Progenitor cell of endocrine pancreas (in vitro differentiated cells): ENCODE results near the gene METTL3. TPM values are rescaled to one million over a fixed set of nuclear protein-coding genes. Genes with fewer than 3 reads are reported as not detected.
"Not testable (repeated sequence)": the region's sequence is repeated elsewhere in the genome, so short reads cannot be mapped to it uniquely, and the experiment has no call there.

Experiments
- DNase-seq: peaks from one replicate; pipeline ENCODE4 v3.0.0; 2021; ENCODE audit warnings: low spot score; ENCODE audit not compliant: unreplicated experiment
- H3K27ac Mint-ChIP-seq: 2 replicates; pipeline ENCODE4 v1.8.0; 2021; ENCODE audit warnings: mild to moderate bottlenecking, moderate library complexity, mixed read lengths
- H3K27me3 Mint-ChIP-seq: 2 replicates; pipeline ENCODE4 v1.8.0; 2021; ENCODE audit warnings: mixed read lengths
- H3K36me3 Mint-ChIP-seq: 2 replicates; pipeline ENCODE4 v1.8.0; 2022; ENCODE audit warnings: mixed read lengths; ENCODE audit not compliant: insufficient read depth
- H3K4me1 Mint-ChIP-seq: 2 replicates; pipeline ENCODE4 v1.8.0; 2021; ENCODE audit warnings: low read depth, mixed read lengths
- H3K4me3 Mint-ChIP-seq: 2 replicates; pipeline ENCODE4 v1.8.0; 2021; ENCODE audit warnings: low read depth, mild to moderate bottlenecking, moderate library complexity, mixed read lengths
- H3K9me3 Mint-ChIP-seq: 2 replicates; pipeline ENCODE4 v1.8.0; 2021; ENCODE audit warnings: low read depth, mixed read lengths
- total RNA-seq: library from RNA; stranded (reverse); gene quantifications from 2 replicates; pipeline ENCODE4 v1.2.1, GENCODE V29; 2021
- TF ChIP-seq, protein P1 (sequence below): fragments of 200-600 bp; sonication (generic); IDR thresholded peaks from one replicate; pipeline ENCODE4 v1.5.0; 2021; ENCODE audit warnings: antibody characterized with exemption, mild to moderate bottlenecking; ENCODE audit not compliant: unreplicated experiment

METTL3 gene
- total RNA-seq, 1 donor from 2014 or later: 82.7 TPM

DNA sequence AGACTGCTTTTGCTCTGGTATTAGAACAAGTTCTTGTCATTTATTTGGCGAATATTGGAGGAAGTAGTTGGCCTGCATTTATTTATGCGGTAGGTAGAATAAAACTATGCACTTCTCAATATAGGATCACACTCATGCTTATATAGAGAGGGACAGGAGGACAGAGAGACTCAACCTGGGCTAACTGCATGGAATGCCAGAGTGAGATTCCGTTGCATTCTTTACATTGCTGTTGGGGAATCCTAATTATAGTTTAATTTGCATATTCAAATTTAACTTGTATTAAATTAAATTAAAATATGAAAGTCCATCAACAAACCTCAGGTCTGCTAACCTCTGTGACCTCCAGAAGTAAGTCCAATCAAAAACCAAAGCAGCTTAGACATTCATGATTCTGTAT is 42.1 kb upstream of the METTL3 start:
- Mint-ChIP-seq H3K27ac (no peak overlapping the region), H3K4me1 (peaks cover 14% of the 10 kb centered on the region), H3K4me3 (no peak overlapping the region), H3K36me3 (no peaks in the 10 kb centered on the region), H3K9me3 (no peaks in the 10 kb centered on the region), H3K27me3 (no peaks in the 10 kb centered on the region)
- DNase-seq: no peak
- TF ChIP-seq, protein P1, sequence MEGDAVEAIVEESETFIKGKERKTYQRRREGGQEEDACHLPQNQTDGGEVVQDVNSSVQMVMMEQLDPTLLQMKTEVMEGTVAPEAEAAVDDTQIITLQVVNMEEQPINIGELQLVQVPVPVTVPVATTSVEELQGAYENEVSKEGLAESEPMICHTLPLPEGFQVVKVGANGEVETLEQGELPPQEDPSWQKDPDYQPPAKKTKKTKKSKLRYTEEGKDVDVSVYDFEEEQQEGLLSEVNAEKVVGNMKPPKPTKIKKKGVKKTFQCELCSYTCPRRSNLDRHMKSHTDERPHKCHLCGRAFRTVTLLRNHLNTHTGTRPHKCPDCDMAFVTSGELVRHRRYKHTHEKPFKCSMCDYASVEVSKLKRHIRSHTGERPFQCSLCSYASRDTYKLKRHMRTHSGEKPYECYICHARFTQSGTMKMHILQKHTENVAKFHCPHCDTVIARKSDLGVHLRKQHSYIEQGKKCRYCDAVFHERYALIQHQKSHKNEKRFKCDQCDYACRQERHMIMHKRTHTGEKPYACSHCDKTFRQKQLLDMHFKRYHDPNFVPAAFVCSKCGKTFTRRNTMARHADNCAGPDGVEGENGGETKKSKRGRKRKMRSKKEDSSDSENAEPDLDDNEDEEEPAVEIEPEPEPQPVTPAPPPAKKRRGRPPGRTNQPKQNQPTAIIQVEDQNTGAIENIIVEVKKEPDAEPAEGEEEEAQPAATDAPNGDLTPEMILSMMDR: no peak

DNA sequence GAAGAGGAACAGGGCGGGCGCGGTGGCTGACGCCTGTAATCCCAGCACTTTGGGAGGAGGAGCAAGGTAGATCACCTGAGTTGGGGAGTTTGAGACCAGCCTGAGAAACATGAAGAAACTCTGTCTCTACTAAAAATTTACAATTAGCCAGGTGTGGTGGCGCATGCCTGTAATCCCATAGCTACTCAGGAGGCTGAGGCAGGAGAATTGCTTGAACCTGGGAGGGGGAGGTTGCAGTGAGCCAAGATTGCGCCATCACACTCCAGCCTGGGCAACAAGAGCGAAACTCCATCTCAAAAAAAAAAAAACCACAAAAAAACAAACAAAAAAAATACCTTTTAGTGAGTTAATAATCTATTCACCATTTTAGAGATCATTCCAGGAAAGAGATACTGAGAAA is 33.4 kb upstream of the METTL3 start:
- not testable (repeated sequence) for DNase-seq, H3K27me3 Mint-ChIP-seq, H3K4me3 Mint-ChIP-seq, H3K27ac Mint-ChIP-seq, H3K36me3 Mint-ChIP-seq, H3K9me3 Mint-ChIP-seq
- H3K4me1 Mint-ChIP-seq: peaks cover 14% of the 10 kb centered on the region

DNA sequence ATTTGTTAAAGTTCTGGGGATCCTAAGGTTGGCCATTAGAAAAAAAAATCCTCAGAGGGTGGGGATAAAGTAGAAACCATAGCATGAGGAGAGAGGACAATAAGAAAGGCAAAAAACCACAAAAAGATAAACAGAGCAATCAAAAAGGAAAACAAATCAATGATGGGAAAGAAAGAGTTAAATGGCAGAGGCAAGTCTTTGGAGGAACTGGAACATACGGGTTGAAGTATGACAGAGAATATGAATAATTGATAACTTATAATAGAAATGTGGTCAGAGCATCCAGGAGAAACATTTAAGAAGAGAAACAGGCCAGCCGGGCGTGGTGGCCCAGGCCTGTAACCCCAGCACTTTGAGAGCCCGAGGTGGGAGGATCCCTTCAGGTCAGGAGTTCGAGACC is 32.8 kb upstream of the METTL3 start:
- no peaks in the 10 kb centered on the region for H3K36me3 Mint-ChIP-seq
- peaks cover 19% of the 10 kb centered on the region for H3K4me1 Mint-ChIP-seq
- H3K4me3 Mint-ChIP-seq: peak overlapping the region; percentile 57
- no peaks in the 10 kb centered on the region for H3K27me3 Mint-ChIP-seq
- no peaks in the 10 kb centered on the region for H3K9me3 Mint-ChIP-seq
- peak overlapping the region; percentile 68 for H3K27ac Mint-ChIP-seq
- no peak for DNase-seq
- TF ChIP-seq, protein P1: no peak

DNA sequence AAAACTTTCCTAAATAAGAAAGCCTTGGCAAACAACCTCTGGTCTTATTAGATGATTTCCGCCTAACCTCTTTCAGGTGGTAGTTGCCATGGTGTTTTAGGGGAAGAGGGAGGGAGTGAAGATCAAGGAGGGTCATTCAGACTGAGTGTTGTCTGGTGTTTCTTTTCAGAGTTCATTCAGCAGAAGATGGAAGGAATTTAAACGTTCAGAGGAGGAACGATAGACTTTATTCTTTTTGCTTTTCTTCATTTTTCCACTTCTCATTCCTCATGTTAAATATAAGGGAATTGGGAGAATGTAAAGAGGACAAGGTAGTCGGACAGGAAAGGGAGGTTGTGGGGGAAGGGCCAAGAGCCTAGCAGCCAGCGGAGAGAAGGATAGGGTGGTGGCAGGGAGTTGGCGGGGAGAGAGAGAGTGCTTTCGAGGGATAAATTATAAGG is 32.4 kb upstream of the METTL3 start:
- Mint-ChIP-seq H3K4me3 (peak overlapping the region; percentile 57), H3K27ac (peak overlapping the region; percentile 68), H3K27me3 (no peaks in the 10 kb centered on the region), H3K9me3 (no peaks in the 10 kb centered on the region), H3K36me3 (no peaks in the 10 kb centered on the region), H3K4me1 (peaks cover 19% of the 10 kb centered on the region)
- TF ChIP-seq, protein P1: no peak
- no peak for DNase-seq

DNA sequence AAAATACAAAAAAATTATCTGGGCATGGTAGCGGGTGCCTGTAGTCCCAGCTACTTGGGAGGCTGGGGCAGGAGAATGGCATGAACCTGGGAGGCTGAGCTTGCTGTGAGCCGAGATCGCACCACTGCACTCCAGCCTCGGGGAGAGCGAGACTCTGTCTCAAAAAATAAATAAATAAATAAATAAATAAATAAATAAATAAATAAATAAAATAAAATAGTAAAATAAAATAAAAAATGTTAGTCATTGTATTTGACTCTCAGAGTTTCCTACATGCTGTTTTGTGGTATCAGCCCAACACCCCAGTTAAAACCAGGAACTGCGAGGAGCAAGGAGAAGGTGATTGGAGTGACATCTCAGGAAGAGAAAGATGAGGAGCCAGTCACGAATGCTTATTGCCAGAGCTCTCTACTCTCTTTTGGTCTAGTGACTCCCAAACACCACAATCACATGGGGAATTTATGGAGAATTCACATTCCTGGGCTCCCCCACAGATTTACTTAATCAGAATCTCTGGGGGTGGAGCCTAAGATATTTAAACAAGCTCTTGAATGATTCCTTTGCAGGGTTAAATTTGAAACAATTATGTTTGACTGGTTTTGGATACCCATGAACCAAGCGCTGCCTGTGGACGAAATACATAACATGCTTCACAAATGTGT is 30.4 kb upstream of the METTL3 start:
- Mint-ChIP-seq H3K27ac (no peak overlapping the region), H3K4me1 (peaks cover 23% of the 10 kb centered on the region), H3K9me3 (no peaks in the 10 kb centered on the region), H3K4me3 (no peak overlapping the region), H3K36me3 (no peaks in the 10 kb centered on the region), H3K27me3 (no peaks in the 10 kb centered on the region)
- TF ChIP-seq, protein P1: no peak
- DNase-seq: no peak
